ENCODE data around the gene SLC4A8. TPM values are rescaled to one million over a fixed set of nuclear protein-coding genes. Genes with fewer than 3 reads are reported as not detected.

Gene SLC4A8
- total and polyA plus RNA-seq, 2 donors (not counting 3 experiments of a cell fraction or from before 2014, with no cell fraction given): 4.7 to 9.7 TPM

DNA sequence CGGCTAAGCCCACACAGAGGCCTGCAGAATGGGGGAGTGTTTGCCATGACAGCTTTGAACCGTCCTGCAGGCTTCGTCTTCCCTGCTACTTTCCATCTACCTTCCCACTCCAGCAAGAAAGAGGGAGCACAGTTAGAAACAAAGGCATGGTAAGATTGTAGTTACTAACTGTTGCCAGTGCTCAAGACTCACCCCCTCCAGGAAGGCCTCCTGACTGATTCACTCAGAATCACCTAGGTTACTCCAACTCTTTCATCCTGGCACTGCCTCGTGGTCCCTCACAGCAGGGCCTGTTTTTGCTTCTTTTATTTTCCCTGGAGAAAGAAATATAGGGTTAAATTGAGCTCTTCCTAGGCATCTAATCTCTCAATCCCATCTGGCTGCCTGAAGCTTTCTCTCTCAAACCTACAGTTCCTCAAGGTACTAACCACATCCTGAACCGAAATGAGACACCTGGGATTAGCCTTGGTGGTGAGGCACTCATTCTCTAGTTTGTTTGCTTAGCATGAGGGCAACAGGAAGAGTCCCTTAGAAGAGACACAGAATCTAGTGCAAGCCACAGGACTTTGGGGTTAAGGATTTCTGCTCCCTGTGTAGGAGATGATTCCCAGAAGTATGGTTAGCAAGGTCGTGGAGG lies 41.2 kb upstream of the SLC4A8 start:
- no peak for TF ChIP-seq EZH2 (IDR thresholded peaks at IDR 0.05; ENCODE audit: borderline replicate concordance, low read depth, low read length, severe bottlenecking)
- no peak for TF ChIP-seq POLR2AphosphoS5 (IDR thresholded peaks at IDR 0.05; ENCODE audit: insufficient read depth, low read depth, low read length)
- no peak for TF ChIP-seq GATA2 (IDR thresholded peaks at IDR 0.05; ENCODE audit: insufficient read depth, insufficient read length, low read depth, low read length)
- no peak for TF ChIP-seq JUN (IDR thresholded peaks at IDR 0.05; ENCODE audit: borderline replicate concordance, insufficient read depth, insufficient read length, low read depth)
- TF ChIP-seq, protein P1, sequence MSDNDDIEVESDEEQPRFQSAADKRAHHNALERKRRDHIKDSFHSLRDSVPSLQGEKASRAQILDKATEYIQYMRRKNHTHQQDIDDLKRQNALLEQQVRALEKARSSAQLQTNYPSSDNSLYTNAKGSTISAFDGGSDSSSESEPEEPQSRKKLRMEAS (IDR thresholded peaks at IDR 0.05; ENCODE audit: insufficient read depth, insufficient read length): no peak
- CTCF ChIA-PET: interaction anchor here (1.2 kb wide), 1 partner anchor 15 kb away, joined by 3 read pairs; no protein-coding TSS in a partner anchor
- Histone ChIP-seq H3K36me3 (ENCODE audit: control insufficient read depth in 2 of 2, extremely low read depth in 1 of 2, insufficient read depth in 2 of 2, low read length in 2 of 2) (no peaks in the 10 kb centered on the region), H3K9ac (replicated peaks; ENCODE audit: extremely low read depth, insufficient read depth, low read length) (no peak overlapping the region), H3K9me1 (replicated peaks; ENCODE audit: control insufficient read depth, extremely low read depth, insufficient read depth, low read length) (no peaks in the 10 kb centered on the region), H3K27ac (ENCODE audit: insufficient read depth, low read depth, low read length) (no peak overlapping the region), H3K9me3 (replicated peaks; ENCODE audit: control insufficient read depth, insufficient read depth, low read length) (no peaks in the 10 kb centered on the region), H3K4me1 (ENCODE audit: control insufficient read depth, extremely low read depth, insufficient read depth, low read length) (peaks cover 4% of the 10 kb centered on the region), H3K27me3 (ENCODE audit: control insufficient read depth in 2 of 2, insufficient read depth in 2 of 2, low read length in 2 of 2) (no peaks in the 10 kb centered on the region), H3K4me3 (replicated peaks in 1 of 3; ENCODE audit: insufficient read depth in 1 of 3, low read depth in 1 of 3, low read length in 3 of 3) (no peak overlapping the region), H3K79me2 (ENCODE audit: control insufficient read depth, insufficient read depth, low read length) (no peaks in the 10 kb centered on the region), H2AFZ (ENCODE audit: low read depth, low read length) (no peak overlapping the region), H3K4me2 (ENCODE audit: insufficient read depth, low read length) (no peak overlapping the region), H4K20me1 (replicated peaks; ENCODE audit: control insufficient read depth, extremely low read depth, insufficient read depth, low read length) (no peaks in the 10 kb centered on the region)
- intact Hi-C loops (cut with micrococcal nuclease): no loop called here
- FAIRE-seq: no peak
- dilution Hi-C loops (cut with MboI; ENCODE audit: extremely low pct_ligation_motif_present, low sequenced_read_pairs): no loop called here
- POLR2A ChIA-PET: no interaction called here
- no peak for DNase-seq (ENCODE audit: low read depth, low spot score)
- BruUV-seq (replicated peaks): no TSS peak

DNA sequence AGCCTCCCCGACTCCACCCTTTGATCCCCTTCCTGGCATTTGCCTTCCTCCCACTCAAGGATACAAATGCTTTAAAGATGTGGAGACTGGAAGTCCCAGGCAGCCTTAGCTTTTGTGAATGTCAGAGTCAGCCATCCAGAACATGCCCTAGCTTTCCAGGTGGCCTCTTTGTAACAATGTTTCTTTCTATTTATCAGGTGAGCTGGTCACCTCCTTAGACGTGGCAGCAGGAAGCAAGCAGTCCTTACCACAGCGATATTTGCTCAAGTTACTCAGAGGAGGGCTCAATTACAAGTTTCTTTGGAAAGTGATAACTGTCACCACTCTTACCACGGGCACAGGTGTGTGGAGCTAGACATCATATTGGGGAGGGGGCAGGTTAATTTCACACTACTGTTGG lies 38.3 kb upstream of the SLC4A8 start:
- Histone ChIP-seq H3K27ac (ENCODE audit: insufficient read depth, low read depth, low read length) (no peak overlapping the region), H3K27me3 (ENCODE audit: control insufficient read depth in 2 of 2, insufficient read depth in 2 of 2, low read length in 2 of 2) (no peaks in the 10 kb centered on the region), H4K20me1 (replicated peaks; ENCODE audit: control insufficient read depth, extremely low read depth, insufficient read depth, low read length) (no peaks in the 10 kb centered on the region), H2AFZ (ENCODE audit: low read depth, low read length) (no peak overlapping the region), H3K9me3 (replicated peaks; ENCODE audit: control insufficient read depth, insufficient read depth, low read length) (no peaks in the 10 kb centered on the region), H3K9ac (replicated peaks; ENCODE audit: extremely low read depth, insufficient read depth, low read length) (no peak overlapping the region), H3K36me3 (ENCODE audit: control insufficient read depth in 2 of 2, extremely low read depth in 1 of 2, insufficient read depth in 2 of 2, low read length in 2 of 2) (no peaks in the 10 kb centered on the region), H3K79me2 (ENCODE audit: control insufficient read depth, insufficient read depth, low read length) (no peaks in the 10 kb centered on the region), H3K4me3 (replicated peaks in 1 of 3; ENCODE audit: insufficient read depth in 1 of 3, low read depth in 1 of 3, low read length in 3 of 3) (no peak overlapping the region), H3K4me1 (ENCODE audit: control insufficient read depth, extremely low read depth, insufficient read depth, low read length) (peaks cover 7% of the 10 kb centered on the region), H3K9me1 (replicated peaks; ENCODE audit: control insufficient read depth, extremely low read depth, insufficient read depth, low read length) (no peaks in the 10 kb centered on the region), H3K4me2 (ENCODE audit: insufficient read depth, low read length) (no peak overlapping the region)
- CTCF ChIA-PET: interaction anchor here (0.7 to 1.3 kb wide), 2 partner anchors 14 to 35 kb away, joined by 3 to 4 read pairs; no protein-coding TSS in a partner anchor
- intact Hi-C loops (cut with micrococcal nuclease) (no loop called here), dilution Hi-C loops (cut with MboI; ENCODE audit: extremely low pct_ligation_motif_present, low sequenced_read_pairs) (no loop called here)
- BruUV-seq (replicated peaks): no TSS peak
- no peak for TF ChIP-seq EZH2 (IDR thresholded peaks at IDR 0.05; ENCODE audit: borderline replicate concordance, low read depth, low read length, severe bottlenecking)
- TF ChIP-seq POLR2AphosphoS5 (IDR thresholded peaks at IDR 0.05; ENCODE audit: insufficient read depth, low read depth, low read length): no peak
- no peak for TF ChIP-seq FOS (IDR thresholded peaks at IDR 0.05; ENCODE audit: borderline replicate concordance, insufficient read depth, low read length)
- no peak for TF ChIP-seq GATA2 (IDR thresholded peaks at IDR 0.05; ENCODE audit: insufficient read depth, insufficient read length, low read depth, low read length)
- no peak for TF ChIP-seq JUN (IDR thresholded peaks at IDR 0.05; ENCODE audit: borderline replicate concordance, insufficient read depth, insufficient read length, low read depth)
- TF ChIP-seq, protein P1 (IDR thresholded peaks at IDR 0.05; ENCODE audit: insufficient read depth, insufficient read length): no peak
- no peak for TF ChIP-seq CTCF (IDR thresholded peaks at IDR 0.05; ENCODE audit: extremely low read depth in 1 of 2, insufficient read depth in 1 of 2, low read depth in 1 of 2, low read length in 2 of 2)
- no peak for TF ChIP-seq POLR2A (IDR thresholded peaks at IDR 0.05; ENCODE audit: low read depth, low read length)
- no peak for TF ChIP-seq MYC (IDR thresholded peaks at IDR 0.05; ENCODE audit: low read depth, low read length)
- FAIRE-seq: no peak
- POLR2A ChIA-PET: no interaction called here
- DNase-seq (ENCODE audit: low read depth, low spot score): no peak
